Kidney capillary endothelial cell (primary cell): ENCODE measurements around the gene COL4A5.
"Not testable (repeated sequence)": the region's sequence is repeated elsewhere in the genome, so short reads cannot be mapped to it uniquely, and the experiment has no call there.

Experiments used
- DNase-seq: peaks from one replicate; pipeline ENCODE4 v3.0.0-alpha.2; 2018; ENCODE audit warnings: low spot score

The COL4A5 gene

DNA sequence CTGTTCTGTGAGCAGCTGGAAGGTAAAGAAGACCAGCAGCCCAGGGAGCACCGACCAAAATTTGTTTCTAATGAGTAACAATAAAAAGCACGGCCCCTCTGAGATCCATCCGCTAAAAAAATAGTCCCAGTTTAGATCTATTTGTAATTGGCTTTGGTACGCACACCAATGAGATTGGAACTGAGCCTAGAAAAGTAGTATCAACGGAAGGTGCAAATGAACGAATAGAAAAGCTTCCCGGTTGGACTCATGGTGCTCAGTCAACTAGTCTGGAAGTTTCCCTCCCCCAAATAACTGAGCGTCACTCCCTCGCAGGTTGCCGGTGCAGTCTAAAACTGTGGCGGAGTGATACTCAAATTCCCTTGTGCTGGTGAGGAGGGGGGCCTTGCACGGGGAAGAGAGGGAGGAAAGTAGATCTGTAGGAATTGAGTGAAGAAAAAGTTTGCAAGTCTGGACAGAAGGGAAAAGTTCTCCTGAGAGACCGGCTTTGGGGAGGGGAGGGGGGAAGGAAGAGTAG, at the start of gene COL4A5:
COL4A5 (plus strand) TSS at position 413 of the 517 bp plus-strand sequence. CDS start 288 bp downstream, outside the sequence.
- peak; percentile 62 for DNase-seq

DNA sequence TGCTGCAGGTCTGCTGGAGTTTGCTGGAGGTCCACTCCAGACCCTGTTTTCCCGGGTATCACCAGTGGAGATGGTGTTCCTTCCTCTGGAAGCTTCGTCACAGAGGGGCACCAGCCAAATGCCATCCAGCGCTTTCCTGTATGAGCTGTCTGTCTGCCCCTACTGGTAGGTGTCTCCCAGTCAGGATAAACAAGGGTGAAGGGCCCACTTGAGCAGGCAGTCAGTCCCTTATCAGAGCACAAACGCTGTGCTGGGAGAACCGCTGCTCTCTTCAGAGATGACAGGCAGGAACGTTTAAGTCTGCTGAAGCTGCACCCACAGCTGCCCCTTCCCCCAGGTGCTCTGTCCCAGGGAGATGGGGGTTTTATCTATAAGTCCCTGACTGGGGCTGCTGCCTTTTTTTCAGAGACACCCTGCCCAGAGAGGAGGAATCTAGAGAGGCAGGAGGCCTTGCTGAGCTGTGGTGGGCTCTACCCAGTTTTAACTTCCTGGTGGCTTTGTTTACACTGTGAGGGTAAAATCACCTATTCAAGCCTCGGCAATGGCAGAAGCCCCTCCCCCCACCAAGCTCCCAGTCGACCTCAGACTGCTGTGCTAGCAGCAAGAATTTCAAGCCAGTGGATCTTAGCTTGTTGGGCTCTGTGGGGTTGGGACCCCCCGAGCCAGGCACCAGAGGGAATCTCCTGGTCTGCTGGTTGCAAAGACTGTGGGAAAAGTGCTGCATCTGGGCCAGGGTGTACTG, 48.5 kb upstream of the COL4A5 start:
- DNase-seq: not testable (repeated sequence)

DNA sequence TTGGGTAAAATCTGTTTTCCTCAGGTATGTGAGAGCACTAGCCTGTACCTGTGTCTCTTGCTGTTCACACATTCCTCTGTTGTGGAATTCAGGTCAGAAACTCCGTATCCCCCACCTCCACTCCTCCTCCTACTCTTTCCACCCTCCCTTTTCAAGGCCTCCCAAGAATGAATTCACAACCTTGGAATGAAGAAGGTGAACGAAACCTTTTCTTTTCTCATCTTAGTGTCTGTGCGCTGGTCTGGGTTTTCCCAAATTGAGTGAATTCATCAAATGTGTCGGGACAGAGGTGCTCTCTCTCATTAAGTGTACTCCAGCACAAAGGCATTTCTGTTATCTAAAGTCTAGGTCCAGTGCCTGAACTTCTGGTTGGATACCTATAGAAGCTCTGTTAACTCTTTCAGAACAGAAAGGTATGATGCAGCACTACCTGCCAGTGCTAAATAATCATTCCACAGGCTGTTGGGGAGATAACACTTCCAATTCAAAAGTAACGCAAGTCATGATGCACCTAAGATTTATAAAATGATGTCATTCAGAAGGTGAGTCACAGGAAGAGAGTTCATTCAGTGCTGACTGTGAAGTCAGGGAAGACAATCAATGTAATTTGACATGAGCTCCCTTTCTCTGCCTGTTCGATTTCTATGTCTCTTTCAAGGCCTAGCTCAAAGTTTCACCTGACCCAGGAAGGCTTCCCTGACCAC, 43.3 kb upstream of the COL4A5 start:
- DNase-seq: peak; percentile 55

DNA sequence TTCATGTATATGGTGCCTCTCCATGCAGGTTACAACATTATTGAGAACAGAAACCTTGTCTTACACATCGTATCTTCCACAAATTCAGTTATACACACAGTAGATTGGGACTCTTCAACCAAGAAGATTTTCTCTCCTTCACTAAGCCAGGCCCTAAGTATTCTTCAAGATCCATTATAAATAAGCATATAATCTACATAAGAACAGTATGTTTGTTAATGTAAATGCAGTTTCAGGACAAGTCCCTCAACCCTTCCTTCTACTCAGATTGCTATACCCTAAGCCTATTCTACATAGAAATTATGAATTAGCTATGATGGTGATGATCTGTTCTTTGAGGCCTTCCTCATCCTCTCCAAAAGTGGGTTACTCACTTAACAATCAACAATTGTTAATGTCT, 42.7 kb upstream of the COL4A5 start:
- DNase-seq: no peak

GRCh38 chrX:108397627-108398391, 41.8 kb upstream of the COL4A5 start:
- DNase-seq: no peak

DNA sequence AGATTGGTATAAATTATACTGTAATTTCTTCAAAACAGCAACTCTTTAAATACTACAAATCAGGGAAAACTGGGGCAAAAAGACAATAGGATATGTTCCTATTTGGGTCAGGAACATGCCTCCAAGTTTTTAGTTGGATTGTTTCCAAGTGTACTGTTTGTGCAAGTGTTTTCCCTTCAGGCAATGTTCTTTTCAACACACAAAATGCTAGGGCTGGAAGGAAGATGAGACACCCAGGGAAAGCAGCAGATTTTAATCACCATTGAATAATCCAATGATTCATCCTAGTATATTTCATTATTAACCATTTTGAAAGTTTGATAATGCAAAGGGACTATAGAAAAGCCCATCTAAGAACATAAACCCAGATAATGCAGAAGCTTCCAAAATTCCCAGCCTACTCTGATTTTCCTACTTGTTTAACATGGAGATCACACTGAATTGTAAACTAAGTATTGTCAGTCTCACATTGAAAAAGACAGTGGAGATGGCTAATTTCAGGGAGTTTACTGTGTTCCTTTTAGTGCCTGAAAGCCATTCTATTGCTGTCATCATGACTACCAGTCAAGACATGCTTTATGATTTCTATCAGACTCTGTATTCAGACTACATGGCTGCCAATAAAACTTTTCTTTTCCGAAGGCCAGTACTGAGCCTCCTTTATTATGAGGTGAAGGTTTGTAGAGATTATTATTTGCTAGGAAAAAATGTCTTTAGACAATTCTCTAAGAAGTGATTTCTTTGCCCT, 40.0 kb upstream of the COL4A5 start:
- no peak for DNase-seq

DNA sequence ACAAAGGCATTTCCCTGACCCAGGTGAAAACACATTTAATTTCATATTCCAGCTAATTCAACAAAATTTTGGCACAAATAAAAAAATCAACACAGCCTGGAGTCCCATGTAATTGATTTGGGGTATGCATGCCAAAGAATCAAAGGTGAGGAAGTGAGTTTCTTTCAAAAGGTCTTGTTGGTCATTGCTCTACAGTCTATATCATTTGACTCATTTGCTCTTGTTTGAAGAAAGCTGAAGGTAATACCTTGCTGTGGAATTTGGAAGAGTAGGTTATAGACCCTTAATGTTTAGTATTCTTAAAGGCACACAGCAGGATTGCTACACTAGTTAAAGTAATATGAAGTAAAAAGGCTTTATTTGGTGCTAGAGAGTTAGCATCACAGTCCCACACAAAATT, 26.9 kb upstream of the COL4A5 start:
- no peak for DNase-seq

GRCh38 chrX:108415146-108415545, 24.5 kb upstream of the COL4A5 start:
- DNase-seq: no peak

GRCh38 chrX:108415891-108416290, 23.7 kb upstream of the COL4A5 start:
- no peak for DNase-seq

DNA sequence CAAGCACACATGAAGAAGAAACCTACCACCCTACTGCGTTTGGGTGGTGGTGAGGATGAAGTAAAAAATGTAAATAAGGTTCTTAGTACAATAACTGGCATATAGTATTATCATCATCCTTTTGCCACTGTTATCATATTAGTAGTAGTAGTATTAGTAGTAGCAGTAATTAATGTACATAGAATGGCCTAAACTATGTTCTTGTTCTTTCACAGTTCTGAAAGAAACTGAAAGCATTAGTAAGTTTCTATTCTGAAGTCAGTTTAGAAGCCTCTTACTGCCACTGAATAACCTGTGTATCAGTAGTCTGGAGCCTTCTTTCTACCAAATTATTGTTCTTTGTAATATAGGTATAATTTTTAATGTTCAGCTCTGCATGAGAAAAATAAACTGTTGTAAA, 22.4 kb upstream of the COL4A5 start:
- no peak for DNase-seq

DNA sequence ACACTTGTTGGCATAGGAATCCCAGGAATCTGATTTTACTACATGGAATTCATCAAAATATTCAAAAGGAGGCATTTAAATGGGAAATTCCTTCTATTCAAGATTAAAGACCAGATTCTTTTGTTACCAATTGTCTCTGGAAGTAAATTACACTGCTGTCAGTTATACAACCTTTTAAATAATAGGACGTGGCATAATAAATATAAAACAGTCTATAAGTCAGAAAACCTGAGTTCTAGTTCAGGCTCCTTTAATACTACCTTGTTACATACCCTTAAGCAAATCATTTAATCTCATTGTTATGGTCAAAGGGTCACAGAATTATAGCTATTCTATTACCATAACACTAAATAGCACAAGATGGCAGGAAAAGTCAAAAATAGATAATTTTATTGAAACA, 20.2 kb upstream of the COL4A5 start:
- DNase-seq: no peak

GRCh38 chrX:108420481-108420880, 19.2 kb upstream of the COL4A5 start:
- no peak for DNase-seq

- DNase-seq: no peak
These were observed 13.4 kb upstream of the COL4A5 start for GRCh38 chrX:108426262-108426661.

DNA sequence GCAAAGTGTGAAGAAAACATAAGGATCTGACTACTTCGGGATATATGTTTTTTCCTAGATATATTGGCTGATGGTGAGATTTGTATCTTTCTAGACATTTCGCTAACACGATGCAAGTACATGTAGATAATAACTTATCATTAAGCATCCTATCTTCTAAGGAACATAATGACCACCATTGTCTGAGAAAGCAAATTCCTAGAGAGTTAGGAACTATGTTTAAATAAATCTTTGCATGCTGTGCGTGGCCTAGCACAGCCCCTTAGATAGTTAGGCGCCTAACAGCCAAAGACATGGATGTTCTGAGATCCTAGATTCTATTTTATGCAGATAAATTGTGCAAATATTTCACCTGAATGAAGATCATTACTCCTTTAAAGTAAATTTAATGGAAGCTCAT, 4.4 kb upstream of the COL4A5 start:
- DNase-seq: no peak

DNA sequence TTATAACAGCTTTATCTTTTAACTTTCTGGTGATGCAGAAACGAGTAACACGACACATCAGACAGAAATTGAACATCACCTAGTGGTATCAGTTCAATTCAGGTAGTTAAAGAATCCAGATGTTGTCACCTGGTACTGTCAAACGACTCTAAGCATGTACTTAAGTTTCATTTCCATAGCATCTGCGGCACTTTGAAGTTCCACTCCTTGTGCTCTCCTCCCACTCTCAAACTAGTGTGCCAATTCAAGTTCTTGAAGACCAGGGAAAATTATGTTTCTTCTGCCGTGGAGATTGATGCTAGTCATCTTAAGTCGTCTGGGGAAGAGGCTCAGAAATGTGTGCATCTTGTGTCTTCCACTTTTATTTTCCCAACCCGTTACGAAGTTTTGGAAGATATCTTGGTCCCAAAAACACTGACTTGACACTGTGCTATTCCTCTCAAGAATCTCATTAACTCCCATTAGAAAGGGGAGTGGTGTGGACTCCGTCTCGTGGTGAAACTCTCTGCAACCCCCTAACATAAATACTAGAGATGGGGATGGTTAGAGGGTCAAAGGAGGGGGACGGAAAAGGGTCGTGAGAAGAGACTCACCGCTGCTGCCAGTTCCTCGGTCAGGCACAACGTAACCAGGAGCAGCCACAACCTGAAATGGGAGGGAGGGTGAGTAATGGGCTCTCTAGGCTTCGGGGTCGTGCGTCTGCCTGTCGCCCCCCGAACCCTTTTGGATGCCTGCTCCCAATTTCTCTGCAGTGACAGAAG, 2.1 kb upstream of the COL4A5 start:
- DNase-seq: no peak

GRCh38 chrX:108438110-108438623, 1.5 kb upstream of the COL4A5 start, which contains the start of gene COL4A6:
TSS of gene COL4A6 (minus strand) at chrX:108438422. CDS start at chrX:108438196, 226 bp downstream.
- DNase-seq: no peak

GRCh38 chrX:108439961-108440696, 491 bp downstream of the COL4A5 start:
- peak; percentile 7 for DNase-seq

GRCh38 chrX:108442901-108443464, 3.3 kb downstream of the COL4A5 start:
- no peak for DNase-seq

DNA sequence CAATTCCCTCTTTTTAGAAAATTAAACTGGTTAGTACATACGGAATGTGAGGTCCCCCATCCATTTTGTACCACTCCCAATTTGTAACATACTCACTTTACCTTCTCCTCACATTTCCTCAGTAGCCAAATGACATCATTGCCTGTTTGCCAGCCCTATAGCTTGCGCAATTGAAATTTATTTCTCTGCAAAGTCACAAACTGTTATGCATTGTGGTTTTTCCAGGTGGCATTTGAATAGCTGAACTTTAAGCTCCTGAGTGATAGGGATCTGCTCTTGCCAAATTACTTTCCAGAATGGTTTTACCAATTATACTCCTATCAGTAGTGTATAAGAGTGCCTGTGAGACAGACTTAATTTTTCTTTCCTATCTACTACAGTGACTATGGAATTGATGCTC, 7.7 kb downstream of the COL4A5 start:
- no peak for DNase-seq

DNA sequence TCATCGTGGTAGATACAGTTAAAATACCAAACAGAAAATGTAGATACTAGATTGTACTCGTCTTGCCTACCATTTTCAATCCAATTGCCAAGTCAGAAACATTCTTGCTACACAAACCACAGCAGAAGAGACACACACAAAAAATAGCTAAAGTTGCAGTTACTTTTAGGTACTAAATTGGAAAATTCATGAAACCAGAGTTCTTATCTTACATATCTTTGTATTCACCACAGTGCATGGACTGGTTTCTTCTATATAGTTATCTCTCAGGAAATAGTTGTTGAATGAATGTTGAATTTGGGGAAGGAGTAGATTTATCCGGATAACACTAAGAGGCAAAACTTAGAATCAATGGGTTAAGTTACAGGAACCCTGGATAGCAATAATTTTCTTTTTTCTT, 14.2 kb downstream of the COL4A5 start:
- DNase-seq: no peak
